GM21447 (cell line): ENCODE measurements around the gene TYR.
"Not testable (repeated sequence)": the region's sequence is repeated elsewhere in the genome, so short reads cannot be mapped to it uniquely, and the experiment has no call there.

Source experiments
- ATAC-seq: cut with Tn5 transposase; IDR thresholded peaks from one replicate; pipeline ENCODE4 v1.9.1; 2021; ENCODE audit not compliant: unreplicated experiment

Gene TYR

GRCh38 chr11:89267660-89268302, 90.1 kb downstream of the TYR start:
- no peak for ATAC-seq

- not testable (repeated sequence) for ATAC-seq
Measured at GRCh38 chr11:89272540-89273088, 94.9 kb downstream of the TYR start.

- ATAC-seq = not testable (repeated sequence)
Measured at GRCh38 chr11:89273220-89273619, 95.5 kb downstream of the TYR start.

- ATAC-seq = no peak
Measured at GRCh38 chr11:89275966-89276365, 98.3 kb downstream of the TYR start.

- ATAC-seq = no peak
Measured at GRCh38 chr11:89279176-89279575, 101.5 kb downstream of the TYR start.

GRCh38 chr11:89281032-89281677, 103.5 kb downstream of the TYR start:
- ATAC-seq = not testable (repeated sequence)

GRCh38 chr11:89286601-89287000, 108.9 kb downstream of the TYR start:
- not testable (repeated sequence) for ATAC-seq

- ATAC-seq = not testable (repeated sequence)
Measured at GRCh38 chr11:89288004-89288403, 110.3 kb downstream of the TYR start.

GRCh38 chr11:89293965-89294679, 116.4 kb downstream of the TYR start:
- ATAC-seq = no peak

GRCh38 chr11:89295023-89295422, 117.3 kb downstream of the TYR start:
- not testable (repeated sequence) for ATAC-seq

- ATAC-seq = not testable (repeated sequence)
Measured at GRCh38 chr11:89303029-89303428, 125.4 kb downstream of the TYR start.

- not testable (repeated sequence) for ATAC-seq
Measured at GRCh38 chr11:89308272-89308671, 130.6 kb downstream of the TYR start.

GRCh38 chr11:89309321-89309985, 131.8 kb downstream of the TYR start:
- not testable (repeated sequence) for ATAC-seq

GRCh38 chr11:89310607-89311006, 132.9 kb downstream of the TYR start:
- not testable (repeated sequence) for ATAC-seq

- ATAC-seq = no peak
Measured at GRCh38 chr11:89321401-89321800, 143.7 kb downstream of the TYR start.

GRCh38 chr11:89327885-89328284, 150.2 kb downstream of the TYR start:
- ATAC-seq = no peak

GRCh38 chr11:89331940-89332339, 154.3 kb downstream of the TYR start:
- not testable (repeated sequence) for ATAC-seq

GRCh38 chr11:89333704-89334103, 156.0 kb downstream of the TYR start:
- not testable (repeated sequence) for ATAC-seq

- not testable (repeated sequence) for ATAC-seq
Measured at GRCh38 chr11:89337100-89337650, 159.5 kb downstream of the TYR start.

GRCh38 chr11:89338073-89338472, 160.4 kb downstream of the TYR start:
- ATAC-seq = not testable (repeated sequence)

GRCh38 chr11:89340450-89340849, 162.8 kb downstream of the TYR start:
- not testable (repeated sequence) for ATAC-seq
